ENCODE results near the gene MRPL53.
A peak's percentile ranks its signal among the peaks of the same experiment; 100 is the strongest.
"Not testable (repeated sequence)": the region's sequence is repeated elsewhere in the genome, so short reads cannot be mapped to it uniquely, and the experiment has no call there.

MRPL53 gene

DNA sequence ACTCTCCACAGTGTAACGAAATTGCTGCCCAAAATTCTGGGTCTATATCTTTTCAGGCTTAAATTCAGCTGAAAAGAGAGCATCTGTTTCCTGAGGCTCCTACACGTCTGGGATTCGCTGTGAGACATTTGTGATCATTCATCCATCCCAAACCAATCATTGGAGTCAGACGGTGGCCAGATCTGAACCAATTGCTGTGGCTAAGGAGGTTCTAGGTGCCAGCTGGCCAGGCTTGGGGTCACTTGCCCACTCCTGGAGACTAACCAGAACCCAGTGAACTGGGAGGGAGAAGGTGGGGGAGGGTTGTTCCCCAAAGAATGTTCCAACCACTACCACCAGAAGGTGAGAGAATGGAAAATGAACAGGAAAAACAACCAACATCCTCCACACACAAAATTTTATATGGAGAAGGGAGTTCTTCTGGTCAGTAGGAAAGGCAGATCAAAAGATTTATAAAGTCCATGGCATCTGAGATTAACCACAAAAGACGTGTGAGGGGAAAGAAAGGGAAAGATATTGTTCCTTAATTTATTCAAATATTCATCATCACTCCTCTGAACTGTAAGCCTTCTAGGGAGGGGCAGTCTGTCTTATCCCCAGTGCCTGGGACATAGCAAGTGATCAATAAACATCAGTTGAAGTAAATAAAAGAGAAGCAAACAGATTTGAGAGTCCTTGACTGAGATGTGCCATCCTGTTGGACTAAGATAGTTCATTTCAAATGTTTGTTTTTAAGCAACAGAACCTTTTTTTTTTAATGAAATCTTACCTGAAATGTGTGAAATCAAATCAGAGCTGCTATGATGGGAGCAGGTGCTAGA lies 27.8 kb downstream of the MRPL53 start:
- no peak for DNase-seq

DNA sequence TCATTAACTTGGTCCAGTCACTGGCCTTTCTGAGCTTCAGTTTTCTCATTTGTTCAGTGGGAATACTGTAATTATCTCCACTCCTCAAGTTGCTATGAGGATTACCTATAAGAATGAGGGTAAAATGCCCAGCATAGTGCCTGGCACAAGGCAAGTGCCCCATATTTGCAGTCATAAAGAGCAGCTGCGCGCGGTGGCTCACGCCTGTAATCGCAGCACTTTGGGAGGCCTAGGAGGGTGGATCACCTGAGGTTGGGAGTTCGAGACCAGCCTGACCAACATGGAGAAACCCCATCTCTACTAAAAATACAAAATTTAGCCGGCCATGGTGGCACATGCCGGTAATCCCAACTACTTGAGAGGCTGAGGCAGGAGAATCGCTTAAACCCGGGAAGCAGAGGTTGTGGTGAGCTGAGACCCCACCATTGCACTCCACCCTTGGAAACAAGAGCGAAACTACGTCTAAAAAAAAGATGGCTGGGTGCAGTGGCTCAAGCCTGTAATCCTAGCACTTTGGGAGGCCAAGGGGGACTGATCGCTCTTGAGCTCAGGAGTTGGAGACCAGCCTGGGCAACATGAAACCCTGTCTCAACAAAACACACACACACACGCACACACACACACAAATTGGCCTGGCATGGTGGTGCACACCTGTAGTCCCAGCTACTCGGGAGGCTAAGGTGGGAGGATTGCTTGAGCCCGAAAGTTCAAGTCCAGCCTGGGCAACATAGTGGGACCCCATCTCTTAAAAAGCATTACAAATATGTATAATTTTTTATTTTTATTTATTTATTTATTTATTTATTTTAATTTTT lies 29.8 kb downstream of the MRPL53 start:
- DNase-seq, result not testable (repeated sequence)

DNA sequence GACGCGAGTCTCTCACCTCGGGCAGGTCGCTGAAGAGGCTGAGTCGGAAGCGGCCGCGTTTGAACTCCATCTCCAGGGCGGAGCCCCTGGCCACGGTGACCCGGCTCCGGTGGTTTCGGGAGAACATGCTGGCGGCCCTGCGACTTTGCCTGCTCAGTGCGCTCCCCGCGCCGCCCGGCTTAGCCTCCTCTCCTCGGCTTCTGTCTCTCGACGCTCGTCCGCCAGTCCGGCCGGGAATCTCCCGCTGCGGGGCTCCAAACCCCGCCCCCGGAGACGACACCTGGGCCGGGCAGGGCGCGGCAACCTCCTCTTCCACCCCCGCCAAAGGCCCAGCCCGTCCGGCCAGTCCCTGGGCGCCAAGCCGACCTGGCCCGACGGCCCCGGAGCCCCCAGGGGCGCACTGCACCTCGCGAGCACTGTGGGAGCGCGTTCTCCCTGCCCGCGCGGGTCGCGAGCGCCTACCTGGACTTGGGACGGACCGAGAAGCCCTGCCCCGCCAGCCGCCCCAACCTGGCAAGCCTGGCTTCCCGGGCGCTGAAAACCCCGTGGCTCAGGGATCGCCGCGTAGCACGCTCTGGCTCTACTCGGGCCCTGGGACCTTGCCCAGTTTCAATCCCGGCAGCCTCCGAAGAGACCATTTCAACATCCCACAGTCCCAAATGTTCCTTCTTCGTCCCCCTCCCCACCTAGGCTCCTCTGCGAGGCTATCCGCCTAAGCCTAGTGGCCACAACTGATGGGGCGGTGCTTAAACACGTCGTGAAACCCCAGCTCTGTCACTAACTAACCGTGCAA lies 30.6 kb downstream of the MRPL53 start, which contains the start of gene RTKN:
RTKN (minus strand) TSS at position 248 of the 793 bp plus-strand sequence; CDS start at position 127, 121 bp downstream.
- DNase-seq, result peak; percentile 75

DNA sequence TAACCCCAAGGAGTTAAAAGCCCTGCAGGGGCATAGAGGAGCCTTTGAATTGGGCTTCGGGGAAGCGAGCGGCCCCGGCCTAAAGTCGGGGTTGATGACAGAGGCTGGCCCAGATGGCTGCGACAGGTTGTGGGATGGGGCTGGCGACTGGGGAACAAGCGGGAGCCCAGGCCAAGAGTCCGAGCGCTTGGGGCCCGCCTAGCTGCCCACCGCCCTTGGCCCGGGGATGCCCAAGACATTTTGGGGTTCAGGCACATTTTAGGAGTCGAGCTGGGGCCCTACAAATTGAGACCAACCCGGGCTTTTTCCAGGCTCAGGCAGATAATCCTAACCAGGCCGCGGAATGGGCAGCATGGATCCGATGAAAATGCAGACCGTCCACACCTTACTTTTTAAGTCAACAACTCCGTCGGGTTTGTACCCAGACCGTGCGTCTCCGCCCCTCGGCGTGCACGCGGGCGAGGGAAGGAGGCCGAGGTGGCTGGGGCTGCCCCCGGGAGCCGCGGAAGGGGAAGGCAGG lies 31.2 kb downstream of the MRPL53 start:
- no peak for DNase-seq

DNA sequence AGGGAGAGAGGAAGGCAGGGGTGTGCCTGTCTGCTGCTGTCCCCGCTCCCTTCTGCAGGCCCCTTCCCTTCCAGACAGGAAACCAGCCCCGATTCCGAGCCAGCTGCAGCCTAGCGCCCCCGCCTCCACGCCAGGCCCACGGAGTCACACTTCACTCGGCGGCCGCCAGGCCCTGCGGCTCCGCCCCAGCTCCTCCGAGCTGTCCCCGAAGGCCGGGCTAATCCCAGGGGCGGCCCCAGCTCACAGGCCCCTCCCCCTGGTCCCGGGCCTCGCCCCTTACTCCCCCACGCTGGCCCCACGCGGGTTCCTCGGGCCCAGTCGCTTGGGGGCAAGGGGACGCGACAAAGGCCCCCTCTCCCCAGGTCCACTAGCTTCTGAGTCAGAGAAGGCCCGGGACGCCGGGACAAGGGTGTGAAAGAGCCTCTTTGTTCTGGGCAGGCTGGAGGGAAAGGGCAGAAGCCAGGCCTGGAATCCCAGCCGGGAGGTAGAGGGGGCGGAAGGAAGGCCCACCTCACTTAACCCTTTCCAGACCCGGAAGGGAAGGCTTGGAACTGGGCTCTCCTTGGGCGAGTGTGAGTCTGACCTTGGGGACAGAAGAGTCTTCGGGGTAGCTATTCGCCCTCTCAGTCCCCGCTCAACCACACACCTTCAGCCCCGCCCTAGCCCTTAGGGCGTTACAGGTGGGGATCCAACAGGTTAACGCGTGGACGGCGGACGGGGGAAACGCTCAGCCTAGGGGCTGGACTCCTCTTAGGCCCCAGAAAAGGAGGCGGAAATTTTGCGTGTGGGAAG lies 31.9 kb downstream of the MRPL53 start:
- peak; percentile 75 for DNase-seq

DNA sequence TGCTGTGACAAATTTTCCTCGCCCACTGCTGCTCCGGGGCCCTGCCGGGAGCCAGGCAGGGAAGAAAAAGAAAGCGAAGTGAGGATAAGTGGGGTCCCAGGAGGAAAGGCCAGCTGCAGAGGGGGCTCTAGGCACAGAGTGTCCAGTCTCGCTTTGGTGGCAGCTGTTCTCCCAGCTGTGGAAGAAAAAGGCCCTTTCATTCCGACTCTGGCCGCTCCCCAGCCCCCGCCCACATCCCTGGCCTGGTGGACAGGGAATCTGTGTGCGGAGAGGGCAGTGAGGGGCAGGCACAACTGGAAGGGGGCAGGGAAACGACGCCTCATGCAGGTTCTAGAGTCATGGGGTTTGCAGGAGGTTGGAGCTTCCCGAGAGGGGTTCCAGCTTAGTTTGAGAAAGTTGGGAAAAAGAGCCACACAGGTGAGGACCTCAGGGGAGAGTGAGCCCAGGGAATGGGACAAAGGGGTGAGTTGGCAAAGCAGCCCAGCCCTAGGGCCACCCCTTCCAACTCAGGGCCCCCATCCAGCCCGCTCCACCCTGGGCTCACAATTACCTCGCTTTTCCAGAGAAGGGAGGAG lies 32.6 kb downstream of the MRPL53 start:
- no peak for DNase-seq

DNA sequence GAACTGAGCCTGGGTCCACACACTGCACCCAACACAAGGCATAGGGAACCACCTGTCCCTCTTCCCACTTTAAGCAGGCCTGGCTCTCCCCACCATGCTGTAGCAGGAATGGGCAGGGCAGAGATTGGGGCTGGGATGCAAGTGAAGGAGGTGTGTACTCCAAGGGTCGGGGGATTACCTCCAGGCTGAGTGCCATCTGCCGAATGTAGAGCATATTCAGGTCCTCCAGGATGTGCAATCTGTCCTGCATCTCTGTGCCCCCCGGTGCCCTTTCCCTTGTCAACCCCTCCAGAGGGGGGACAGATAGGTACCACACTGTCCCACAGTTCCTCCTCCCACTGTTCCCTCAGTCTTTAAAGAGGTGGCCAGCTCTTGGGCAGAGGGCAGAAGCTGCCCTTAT lies 33.1 kb downstream of the MRPL53 start:
- DNase-seq, result no peak

DNA sequence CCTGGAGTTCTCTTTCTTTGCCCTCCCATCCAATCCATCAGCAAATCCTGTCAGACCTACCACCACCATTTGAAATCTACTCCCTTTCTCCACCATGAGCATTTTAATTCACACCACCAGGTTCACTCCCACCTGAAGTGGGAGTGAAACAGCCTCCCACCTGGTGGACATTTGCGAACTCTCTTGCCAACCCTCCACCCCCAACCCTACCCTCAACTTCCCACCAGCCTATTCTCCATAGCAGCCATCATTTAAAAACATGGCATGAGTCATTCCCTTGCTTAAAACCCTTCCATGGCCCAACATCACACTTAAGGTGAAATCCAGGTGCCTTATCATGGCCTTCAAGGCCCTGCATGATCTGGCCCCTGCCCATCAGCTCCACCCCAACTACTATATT lies 34.2 kb downstream of the MRPL53 start:
- DNase-seq, result no peak

DNA sequence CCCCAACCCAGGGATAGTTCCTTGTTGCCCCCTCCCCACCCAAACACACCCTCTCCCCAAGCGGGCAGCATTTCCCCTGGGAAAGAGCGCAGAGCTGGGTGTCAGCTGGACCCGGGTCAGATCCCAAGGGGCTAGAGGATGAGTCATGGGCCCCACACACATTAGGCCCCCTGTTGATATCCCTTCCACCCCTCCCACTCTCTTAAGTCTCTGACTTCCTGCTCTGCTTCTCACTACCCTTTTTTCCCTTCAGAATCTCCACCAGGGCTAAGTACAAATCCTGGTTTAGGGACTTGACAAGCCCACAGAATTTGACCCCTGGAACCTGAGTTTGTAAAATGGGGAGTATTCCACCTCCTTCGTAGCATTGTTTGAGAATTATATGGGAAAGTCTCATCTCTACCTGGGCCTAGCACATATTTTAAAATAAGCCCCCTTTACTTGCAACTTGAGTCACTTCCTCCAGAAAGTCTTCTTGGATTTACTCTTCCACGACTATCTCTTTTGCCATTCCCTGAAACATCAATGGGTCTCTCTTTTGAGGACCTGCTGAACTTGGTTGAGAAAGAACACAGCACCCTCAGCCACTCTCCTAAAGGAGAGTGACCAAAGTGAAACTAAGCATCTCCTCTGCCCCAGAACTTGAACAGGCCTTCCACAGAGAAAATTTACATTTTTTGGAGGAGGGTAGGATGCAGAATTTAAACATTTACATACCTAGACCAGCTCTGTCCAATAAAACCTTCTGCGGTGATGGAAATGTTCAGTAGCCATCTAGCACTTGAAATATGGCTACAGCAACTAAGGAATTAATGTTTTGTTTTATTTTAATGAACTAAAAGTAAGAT lies 35.4 kb downstream of the MRPL53 start:
- no peak for DNase-seq

DNA sequence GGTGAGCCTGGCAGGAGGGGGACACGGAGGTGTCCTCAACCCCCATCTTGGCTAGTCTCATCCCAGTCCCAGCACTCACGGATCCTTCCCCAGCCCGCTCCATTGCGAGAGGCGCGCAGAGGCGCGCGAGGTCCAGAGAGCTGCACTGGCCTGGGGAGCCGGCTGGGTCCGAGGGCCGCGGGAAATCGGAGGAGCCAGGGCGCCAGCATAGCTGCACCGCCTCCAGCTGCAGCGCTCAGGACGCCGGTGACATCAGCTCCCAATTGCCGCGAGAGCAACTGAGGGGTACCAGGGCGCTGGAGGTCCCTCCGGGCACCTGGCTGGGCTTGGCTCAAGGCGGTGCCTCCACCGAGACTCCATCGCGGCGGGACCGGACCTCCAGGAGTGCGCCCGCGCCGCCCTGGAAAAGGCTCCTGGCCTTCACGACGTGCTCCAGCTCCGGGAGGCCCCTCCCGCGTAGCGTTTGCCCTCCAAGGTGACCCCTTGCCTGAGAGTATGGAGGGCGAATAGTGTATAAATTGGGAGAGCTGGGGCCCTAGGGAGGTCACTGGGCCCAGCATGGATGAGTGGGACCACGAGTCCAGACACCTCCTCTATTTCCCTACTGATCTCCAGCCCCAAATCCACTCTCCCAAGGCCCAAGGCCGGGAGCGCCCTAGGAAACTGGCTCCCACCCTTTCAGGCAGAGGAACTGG lies 36.2 kb downstream of the MRPL53 start:
- no peak for DNase-seq

DNA sequence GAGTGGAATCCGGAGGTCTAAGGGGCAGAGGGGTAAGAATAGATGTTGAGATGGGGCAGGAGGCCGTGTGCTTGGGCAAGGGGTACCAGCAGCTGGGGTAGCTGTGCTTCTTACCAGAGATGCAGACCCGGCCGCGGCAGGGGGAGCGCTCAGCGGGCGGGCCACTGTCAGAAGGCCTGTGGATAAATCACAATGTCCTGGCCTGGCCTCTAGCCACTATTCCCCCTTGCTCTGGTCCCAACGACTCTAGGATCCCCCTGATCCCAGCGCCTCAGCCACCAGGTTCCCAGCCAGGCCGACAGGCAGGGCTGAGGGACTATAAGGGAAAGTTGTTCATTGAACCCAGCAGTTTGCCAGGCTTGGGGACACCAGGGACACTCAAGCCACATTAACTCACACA lies 42.0 kb downstream of the MRPL53 start:
- no peak for DNase-seq

DNA sequence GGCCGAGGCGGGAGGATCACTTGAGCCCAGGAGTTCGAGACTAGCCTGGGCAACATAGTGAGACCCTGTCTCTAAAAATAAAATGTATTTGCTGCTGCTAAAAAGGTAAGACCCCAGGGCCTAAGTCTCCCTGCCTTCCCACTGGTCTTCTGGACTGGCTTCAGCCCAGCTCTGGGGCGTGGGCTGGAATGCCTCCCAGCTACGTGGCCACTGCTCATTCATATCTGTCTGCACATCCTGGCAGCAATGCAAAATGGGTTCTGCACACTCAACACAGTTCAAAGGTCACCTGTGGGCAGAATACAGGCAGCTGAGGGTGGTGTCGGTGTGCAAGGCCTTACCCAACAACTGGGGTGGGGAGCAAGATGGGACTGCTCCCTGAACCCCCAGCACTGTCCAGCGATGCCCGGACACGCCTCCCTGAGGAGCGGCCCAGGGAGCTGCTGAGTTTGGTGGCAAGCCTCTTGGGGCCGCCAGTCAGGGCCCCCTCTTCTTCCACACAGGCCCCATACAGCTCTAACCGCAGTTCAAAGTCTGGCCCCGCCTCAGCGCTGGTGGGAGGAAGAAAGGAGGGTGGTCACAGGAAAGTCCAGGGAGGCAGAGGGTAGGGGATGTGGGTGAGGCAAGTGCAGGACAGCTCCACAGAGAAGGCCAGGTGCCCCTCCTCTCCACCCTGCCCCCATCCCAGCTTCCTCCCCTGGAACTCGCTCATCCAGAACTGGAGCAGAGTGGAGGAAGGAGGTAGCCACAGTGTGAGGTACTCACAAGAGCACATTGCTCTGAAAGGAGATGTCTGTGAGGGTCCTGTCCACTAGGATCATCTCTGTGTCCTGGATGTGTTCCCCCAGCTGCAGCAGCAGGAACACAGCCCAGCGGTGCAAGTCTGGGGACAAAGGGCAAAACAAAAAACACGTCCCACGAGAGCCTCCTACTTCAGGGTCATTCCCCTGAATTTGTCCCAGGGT lies 42.7 kb downstream of the MRPL53 start:
- DNase-seq, result no peak

DNA sequence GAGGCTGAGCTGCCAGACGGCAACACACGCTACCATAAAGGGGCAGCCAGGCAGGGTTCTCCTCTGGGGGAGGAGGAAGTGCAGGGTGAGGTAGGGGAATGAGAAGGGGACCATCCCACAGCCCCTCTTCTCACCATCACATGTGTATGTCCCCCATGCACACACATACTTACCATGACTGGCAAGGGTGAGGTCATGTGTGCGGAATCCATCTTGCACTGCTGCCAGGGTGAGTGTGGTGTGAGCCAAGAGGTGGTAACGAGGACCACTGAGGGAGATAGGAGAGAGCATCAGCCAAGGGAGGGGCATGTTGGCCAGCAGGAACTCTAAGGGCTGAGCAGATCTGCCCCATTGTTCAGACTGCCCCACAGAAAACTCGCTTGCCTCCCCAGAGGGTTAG lies 43.8 kb downstream of the MRPL53 start:
- DNase-seq, result no peak

DNA sequence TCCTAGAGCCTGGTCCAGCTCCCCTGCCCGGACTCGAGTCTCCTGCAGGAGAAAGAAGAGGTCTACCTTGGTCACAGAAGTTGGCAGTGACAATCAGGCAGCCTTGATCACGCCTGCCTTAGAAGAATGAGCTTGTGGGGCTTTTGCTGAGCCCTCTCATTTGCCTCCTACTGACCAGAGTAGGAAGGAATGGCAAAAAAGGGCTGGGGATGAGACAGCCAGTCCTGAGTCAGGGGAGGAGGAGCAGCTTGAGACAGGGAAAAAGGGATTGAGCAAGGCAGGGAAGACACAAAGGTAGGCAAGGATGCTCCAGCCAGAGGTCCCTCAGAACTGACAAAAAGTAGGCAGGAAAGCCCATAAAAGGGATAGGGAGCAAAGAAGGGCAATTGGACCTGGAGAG lies 44.9 kb downstream of the MRPL53 start:
- DNase-seq, result no peak

DNA sequence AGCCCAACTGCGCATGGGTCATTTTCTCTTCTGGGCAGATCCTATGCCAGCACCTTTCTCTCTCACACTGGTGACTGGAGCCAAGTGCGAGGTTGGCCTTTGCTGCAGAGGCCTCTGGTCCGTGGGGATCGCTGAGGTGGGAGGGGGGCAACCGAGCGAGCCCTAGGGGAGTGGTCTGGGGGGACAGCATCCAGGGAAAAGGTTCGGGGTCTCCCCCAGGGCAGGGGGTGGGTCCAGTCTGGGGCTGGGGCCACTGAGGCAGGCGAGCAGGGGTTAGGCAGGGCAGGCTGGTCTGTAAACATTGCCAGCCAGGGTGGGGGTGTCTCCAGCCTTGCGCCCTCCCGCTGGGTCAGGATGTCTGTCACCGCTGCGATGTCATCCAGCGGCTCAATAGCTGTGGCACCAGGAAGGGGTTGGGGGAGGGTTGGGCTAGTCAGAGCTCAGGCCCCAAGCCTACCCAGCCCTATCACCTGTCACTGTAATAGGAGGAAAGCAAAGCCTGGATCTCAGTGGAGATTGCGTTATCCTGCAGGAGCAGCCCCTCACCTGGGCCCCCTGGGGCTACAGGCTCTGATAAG lies 46.2 kb downstream of the MRPL53 start:
- DNase-seq, result no peak

DNA sequence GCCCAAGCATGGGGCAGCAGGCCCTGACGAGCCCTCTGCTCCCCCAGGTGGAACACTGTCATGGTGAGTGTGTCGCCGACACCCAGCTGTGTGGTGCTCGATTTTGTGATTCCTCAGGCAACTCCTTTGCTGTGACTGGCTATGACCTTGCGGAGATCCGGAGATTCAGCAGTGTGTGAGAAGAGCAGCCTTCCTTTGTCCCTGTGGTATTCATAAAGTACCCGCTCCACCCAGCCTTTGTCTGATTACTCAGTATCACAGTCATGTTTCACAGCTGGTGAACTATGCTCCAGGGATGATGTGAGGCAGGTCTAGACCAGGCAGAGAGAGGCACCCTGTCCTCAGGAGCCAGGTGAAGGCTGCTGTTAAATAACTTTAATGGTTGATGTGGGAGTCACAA lies 47.0 kb downstream of the MRPL53 start:
- DNase-seq, result no peak

DNA sequence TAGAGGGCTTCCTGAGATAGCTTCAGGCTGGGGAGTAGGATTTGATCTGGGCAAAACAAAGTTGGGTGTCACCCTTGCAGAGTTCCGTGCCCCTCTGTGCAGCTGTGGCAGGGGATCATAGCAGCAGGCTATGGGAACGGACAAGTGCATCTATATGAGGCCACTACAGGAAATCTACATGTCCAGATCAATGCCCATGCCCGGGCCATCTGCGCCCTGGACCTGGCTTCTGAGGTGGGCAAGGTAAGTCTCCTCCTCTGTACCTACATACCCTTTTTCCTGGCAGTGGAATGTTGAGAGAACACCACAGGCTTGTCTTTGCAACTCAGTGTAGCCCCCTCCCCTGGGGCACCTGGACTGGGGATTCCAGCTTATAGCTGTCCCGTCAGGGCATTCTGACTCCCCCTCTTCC lies 47.5 kb downstream of the MRPL53 start:
- no peak for DNase-seq

DNA sequence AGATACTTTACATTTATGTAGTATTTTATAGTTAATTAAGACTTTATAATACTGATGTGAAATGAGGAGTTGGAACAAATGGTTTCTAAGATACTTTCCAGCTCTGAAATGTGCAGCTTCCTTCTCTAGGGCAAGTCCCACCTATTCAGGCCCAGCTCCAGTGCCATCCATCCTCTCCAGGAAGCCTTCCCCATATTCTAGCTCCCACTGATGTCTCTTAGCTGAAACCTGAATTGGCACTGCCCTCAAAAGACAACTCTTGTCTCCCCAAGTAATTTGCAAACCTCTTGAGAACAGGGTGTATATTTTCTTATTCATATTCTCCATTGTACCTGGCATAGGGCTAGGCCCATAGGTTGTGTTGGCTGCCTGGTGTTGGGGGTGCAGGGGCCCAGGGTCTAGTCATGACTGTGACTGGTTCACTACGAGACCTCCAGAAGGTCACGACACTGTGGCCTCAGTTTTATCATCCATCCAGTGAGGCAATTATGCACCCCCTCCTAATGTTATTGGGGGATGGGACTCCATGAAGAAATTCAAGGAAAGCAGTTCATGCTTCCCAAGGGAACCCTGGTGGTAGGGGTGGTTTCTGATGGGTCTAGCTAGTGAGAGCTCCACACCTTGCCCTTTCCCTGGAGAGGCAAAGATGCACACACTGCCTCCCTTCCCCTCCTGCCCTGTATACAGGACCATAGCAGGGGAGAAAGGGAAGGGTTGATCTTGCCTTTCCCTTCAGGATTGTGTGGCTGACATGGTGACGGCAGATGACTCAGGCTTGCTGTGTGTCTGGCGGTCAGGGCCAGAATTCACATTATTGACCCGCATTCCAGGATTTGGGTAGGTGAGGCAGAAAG lies 48.1 kb downstream of the MRPL53 start:
- DNase-seq, result no peak
